Duodenal mucosa (tissue), 2 donors: ENCODE results near the gene POR.
"Not testable (repeated sequence)": the region's sequence is repeated elsewhere in the genome, so short reads cannot be mapped to it uniquely, and the experiment has no call there.

Experiments used
- H3K27ac ChIP-seq: one replicate; pipeline ENCODE4 v1.7.0; 2013; ENCODE audit warnings: low read depth, low read length
- H3K27me3 ChIP-seq, 2 donors: one replicate each; pipeline ENCODE4 v1.7.0; 2013; ENCODE audit warnings: low read length in 2 of 2, control low read depth in 1 of 2; ENCODE audit not compliant: insufficient read depth in 2 of 2, control insufficient read depth in 1 of 2
- H3K36me3 ChIP-seq, 2 donors: one replicate each; pipeline ENCODE4 v1.7.0; 2013; ENCODE audit warnings: low read length in 2 of 2, control low read depth in 1 of 2; ENCODE audit not compliant: insufficient read depth in 2 of 2, control insufficient read depth in 1 of 2
- H3K4me1 ChIP-seq, 2 donors: one replicate each; pipeline ENCODE4 v1.7.0; 2013; ENCODE audit warnings: low read length in 2 of 2, control low read depth in 1 of 2; ENCODE audit not compliant: insufficient read depth in 2 of 2, control insufficient read depth in 1 of 2
- H3K4me3 ChIP-seq, 2 donors: one replicate each; pipeline ENCODE4 v1.7.0; 2013; ENCODE audit warnings: low read length in 2 of 2, low read depth in 1 of 2
- H3K9ac ChIP-seq, 2 donors: one replicate each; pipeline ENCODE4 v1.7.0; 2013; ENCODE audit warnings: low read length in 2 of 2, low read depth in 1 of 2
- H3K9me3 ChIP-seq, 2 donors: one replicate each; pipeline ENCODE4 v1.7.0; 2013; ENCODE audit warnings: low read length in 2 of 2, control low read depth in 1 of 2; ENCODE audit not compliant: control insufficient read depth in 1 of 2

POR gene

DNA sequence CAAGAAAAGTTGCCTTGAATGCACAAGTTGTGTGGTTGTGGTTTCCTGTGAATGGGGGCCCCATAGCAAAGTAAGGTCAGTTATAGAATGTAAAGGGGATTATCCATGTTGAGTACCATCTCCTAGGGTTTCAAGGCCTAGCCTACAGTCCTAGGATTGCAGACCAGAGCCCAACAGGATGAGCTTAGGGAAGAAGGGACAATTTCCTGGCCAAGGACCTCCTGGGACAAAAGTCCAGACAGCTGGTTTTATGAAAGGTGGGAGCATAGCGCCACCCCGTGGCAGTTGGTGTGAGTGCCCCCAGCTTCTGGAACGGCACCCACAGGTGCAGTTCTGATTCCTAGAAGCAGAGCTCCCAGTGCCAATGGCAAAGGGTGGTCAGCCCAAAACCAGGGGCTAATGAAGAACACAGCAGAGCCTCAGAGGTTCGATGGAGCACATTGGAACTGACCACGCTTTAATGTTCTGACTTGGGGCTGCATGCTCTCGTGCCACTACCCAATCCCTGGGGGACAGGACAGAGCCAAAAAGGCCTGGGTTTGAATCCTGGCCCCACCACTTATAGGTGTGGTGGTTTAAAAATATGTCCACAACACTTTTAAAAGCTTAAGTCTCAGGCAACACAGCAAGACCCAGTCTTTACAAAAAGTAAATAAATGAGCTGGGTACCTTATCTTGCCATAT lies 105.2 kb downstream of the POR start:
- peaks cover 0 to 3% of the 10 kb centered on the region in 2 donors for H3K9me3 ChIP-seq
- H3K4me1 ChIP-seq: peaks cover 0 to 4% of the 10 kb centered on the region in 2 donors
- H3K36me3 ChIP-seq: peaks cover 5 to 32% of the 10 kb centered on the region in 2 donors
- H3K27ac ChIP-seq: no peak overlapping the region
- no peak overlapping the region for H3K4me3 ChIP-seq
- H3K9ac ChIP-seq: no peak overlapping the region
- no peaks in the 10 kb centered on the region for H3K27me3 ChIP-seq

DNA sequence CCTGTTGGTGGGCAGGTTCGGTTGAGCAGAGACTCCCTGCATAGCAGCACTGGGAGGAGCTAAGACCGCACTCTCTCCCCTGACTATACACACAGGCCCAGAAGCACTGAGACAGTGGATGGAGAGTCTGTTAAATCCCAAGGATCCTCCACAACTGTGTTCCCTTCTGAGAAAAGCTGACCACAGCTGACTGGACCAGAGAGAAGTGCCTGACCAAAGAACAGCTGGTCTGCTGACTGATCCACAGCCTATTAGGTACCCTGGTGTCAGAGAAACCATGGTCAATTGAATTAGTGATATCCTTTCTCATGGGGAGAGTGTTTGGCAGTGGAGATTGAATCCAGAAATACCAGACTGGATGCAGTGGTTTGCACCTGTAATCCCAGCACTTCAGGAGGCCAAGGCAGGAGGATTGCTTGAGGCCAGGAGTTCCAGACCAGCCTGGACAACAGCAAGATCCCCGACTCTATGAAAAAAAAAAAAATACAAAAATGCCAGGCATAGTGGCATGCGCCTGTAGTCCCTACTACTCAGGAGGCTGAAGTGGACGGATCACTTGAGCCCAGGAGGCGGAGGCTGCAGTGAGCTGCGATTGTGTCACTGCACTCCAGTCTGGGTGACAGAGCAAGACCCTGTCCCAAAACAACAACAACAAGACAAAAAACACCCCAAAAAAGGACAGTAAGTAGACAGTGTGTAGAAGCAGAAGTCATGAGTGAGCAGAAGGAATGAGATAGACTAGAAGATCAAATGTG lies 107.2 kb downstream of the POR start:
- peaks cover 5 to 36% of the 10 kb centered on the region in 2 donors for H3K36me3 ChIP-seq
- H3K4me1 ChIP-seq: peaks cover 0 to 4% of the 10 kb centered on the region in 2 donors
- no peak overlapping the region for H3K4me3 ChIP-seq
- no peak overlapping the region for H3K9ac ChIP-seq
- peaks cover 0 to 3% of the 10 kb centered on the region in 2 donors for H3K9me3 ChIP-seq
- H3K27ac ChIP-seq: no peak overlapping the region
- no peaks in the 10 kb centered on the region for H3K27me3 ChIP-seq

DNA sequence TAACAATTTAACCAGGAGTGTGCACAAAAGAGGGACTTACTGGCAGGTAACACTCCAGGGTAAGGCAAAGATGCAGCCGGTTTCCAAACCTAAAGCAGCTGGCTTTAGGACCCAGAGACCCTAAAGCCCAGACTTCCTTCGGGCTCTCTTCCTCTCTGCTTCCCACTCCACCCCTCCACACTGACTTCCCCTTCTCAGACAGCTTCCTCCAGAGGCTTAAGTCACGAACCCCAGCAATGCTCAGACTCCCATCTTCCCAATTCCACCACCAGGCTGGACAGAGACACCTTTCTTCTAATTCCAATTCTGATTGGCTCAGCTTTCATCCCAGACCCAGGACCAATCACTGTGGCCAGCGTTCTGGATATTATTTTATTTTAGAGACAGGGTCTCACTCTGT lies 108.0 kb downstream of the POR start:
- H3K4me1 ChIP-seq: peaks cover 0 to 4% of the 10 kb centered on the region in 2 donors
- peaks cover 0 to 3% of the 10 kb centered on the region in 2 donors for H3K9me3 ChIP-seq
- H3K9ac ChIP-seq: no peak overlapping the region
- H3K27ac ChIP-seq: no peak overlapping the region
- H3K36me3 ChIP-seq: peaks cover 5 to 37% of the 10 kb centered on the region in 2 donors
- H3K4me3 ChIP-seq: no peak overlapping the region
- H3K27me3 ChIP-seq: no peaks in the 10 kb centered on the region

DNA sequence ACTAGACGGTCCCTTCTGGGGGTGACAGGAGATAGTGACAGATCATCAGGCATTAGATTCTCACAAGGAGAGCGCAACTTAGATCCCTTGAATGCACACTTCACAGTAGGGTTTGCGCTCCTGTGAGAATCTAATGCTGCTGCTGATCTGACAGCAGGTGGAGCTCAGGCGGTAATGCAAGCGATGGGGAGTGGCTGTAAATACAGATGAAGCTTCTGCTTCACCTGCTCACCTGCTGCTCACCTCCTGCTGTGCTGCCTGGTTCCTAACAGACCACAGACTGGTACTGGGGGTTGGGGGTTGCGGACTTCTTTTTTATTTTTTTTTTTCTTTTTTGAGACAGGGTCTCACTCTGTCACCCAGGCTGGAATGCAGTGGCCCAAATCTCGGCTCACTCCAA lies 114.7 kb downstream of the POR start:
- not testable (repeated sequence) for H3K27me3 ChIP-seq, H3K9me3 ChIP-seq, H3K4me3 ChIP-seq, H3K9ac ChIP-seq, H3K4me1 ChIP-seq, H3K27ac ChIP-seq
- H3K36me3 ChIP-seq: peaks cover under 1 to 11% of the 10 kb centered on the region in 2 donors

DNA sequence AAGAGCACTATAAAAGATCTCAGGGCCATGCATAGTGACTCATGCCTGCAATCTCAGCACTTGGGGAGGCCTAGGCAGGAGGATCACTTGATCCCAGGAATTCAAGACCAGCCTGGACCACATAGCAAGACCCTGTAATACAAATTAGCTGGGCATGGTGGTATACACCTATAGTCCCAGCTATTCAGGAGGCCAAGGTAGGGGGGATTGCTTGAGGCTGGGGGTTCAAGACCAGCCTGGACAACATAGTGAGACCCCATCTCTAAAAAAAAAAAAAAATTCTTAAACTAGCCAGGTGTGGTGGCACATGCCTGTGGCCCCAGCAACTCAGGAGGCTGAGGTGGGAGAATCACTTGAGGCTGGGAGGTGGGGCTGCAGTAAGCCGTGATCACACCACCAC lies 117.0 kb downstream of the POR start:
- H3K9ac ChIP-seq: no peak overlapping the region
- H3K9me3 ChIP-seq: no peaks in the 10 kb centered on the region
- no peak overlapping the region for H3K4me3 ChIP-seq
- H3K4me1 ChIP-seq: no peaks in the 10 kb centered on the region
- no peaks in the 10 kb centered on the region for H3K27me3 ChIP-seq
- H3K27ac ChIP-seq: no peak overlapping the region
- H3K36me3 ChIP-seq: peaks cover 3 to 11% of the 10 kb centered on the region in 2 donors
